GM11168 (cell line): Measurements from ENCODE around the gene UNC80.
"Not testable (repeated sequence)": the region's sequence is repeated elsewhere in the genome, so short reads cannot be mapped to it uniquely, and the experiment has no call there.

Source experiments
- in situ Hi-C: fragments of 300-500 bp; cut with MboI; formaldehyde crosslinking; loops from one replicate; pipeline ENCODE4 v1.12.0; 2022; ENCODE audit warnings: low sequenced_read_pairs; ENCODE audit not compliant: unreplicated experiment

The UNC80 gene

GRCh38 chr2:209795425-209795824, 23.8 kb downstream of the UNC80 start:
- in situ Hi-C loops, result not testable (repeated sequence)

GRCh38 chr2:209805351-209805750, 33.7 kb downstream of the UNC80 start:
- in situ Hi-C loops, result no loop called here

GRCh38 chr2:209806318-209806717, 34.7 kb downstream of the UNC80 start:
- in situ Hi-C loops, result no loop called here

GRCh38 chr2:209808521-209808920, 36.9 kb downstream of the UNC80 start:
- in situ Hi-C loops, result no loop called here

- in situ Hi-C loops, result no loop called here
Measured at GRCh38 chr2:209809256-209809655, 37.6 kb downstream of the UNC80 start.

- in situ Hi-C loops, result no loop called here
Measured at GRCh38 chr2:209817844-209818271, 46.2 kb downstream of the UNC80 start.

- in situ Hi-C loops, result no loop called here
Measured at GRCh38 chr2:209818939-209819338, 47.3 kb downstream of the UNC80 start.

- in situ Hi-C loops, result no loop called here
Measured at GRCh38 chr2:209821806-209822205, 50.2 kb downstream of the UNC80 start.

GRCh38 chr2:209823484-209823883, 51.9 kb downstream of the UNC80 start:
- in situ Hi-C loops, result no loop called here

GRCh38 chr2:209824391-209824790, 52.8 kb downstream of the UNC80 start:
- in situ Hi-C loops, result no loop called here

GRCh38 chr2:209830722-209831465, 59.3 kb downstream of the UNC80 start:
- in situ Hi-C loops, result no loop called here

GRCh38 chr2:209834767-209835166, 63.1 kb downstream of the UNC80 start:
- in situ Hi-C loops, result no loop called here

- in situ Hi-C loops, result no loop called here
Measured at GRCh38 chr2:209840434-209840833, 68.8 kb downstream of the UNC80 start.

- in situ Hi-C loops, result no loop called here
Measured at GRCh38 chr2:209845666-209846065, 74.0 kb downstream of the UNC80 start.

GRCh38 chr2:209864716-209865295, 93.2 kb downstream of the UNC80 start:
- in situ Hi-C loops, result no loop called here

GRCh38 chr2:209868271-209868994, 96.8 kb downstream of the UNC80 start:
- in situ Hi-C loops, result no loop called here

- in situ Hi-C loops, result no loop called here
Measured at GRCh38 chr2:209870067-209870466, 98.4 kb downstream of the UNC80 start.

GRCh38 chr2:209872675-209873074, 101.0 kb downstream of the UNC80 start:
- in situ Hi-C loops, result no loop called here

GRCh38 chr2:209875270-209875669, 103.6 kb downstream of the UNC80 start:
- in situ Hi-C loops, result no loop called here

- in situ Hi-C loops, result no loop called here
Measured at GRCh38 chr2:209876211-209876610, 104.6 kb downstream of the UNC80 start.

- in situ Hi-C loops, result no loop called here
Measured at GRCh38 chr2:209878701-209879100, 107.1 kb downstream of the UNC80 start.
